ENCODE data around the gene LIMS1. TPM values are rescaled to one million over a fixed set of nuclear protein-coding genes. Genes with fewer than 3 reads are reported as not detected.
A peak's percentile ranks its signal among the peaks of the same experiment; 100 is the strongest.

LIMS1 gene
- polyA plus RNA-seq, 1 donor: 47.3 TPM

DNA sequence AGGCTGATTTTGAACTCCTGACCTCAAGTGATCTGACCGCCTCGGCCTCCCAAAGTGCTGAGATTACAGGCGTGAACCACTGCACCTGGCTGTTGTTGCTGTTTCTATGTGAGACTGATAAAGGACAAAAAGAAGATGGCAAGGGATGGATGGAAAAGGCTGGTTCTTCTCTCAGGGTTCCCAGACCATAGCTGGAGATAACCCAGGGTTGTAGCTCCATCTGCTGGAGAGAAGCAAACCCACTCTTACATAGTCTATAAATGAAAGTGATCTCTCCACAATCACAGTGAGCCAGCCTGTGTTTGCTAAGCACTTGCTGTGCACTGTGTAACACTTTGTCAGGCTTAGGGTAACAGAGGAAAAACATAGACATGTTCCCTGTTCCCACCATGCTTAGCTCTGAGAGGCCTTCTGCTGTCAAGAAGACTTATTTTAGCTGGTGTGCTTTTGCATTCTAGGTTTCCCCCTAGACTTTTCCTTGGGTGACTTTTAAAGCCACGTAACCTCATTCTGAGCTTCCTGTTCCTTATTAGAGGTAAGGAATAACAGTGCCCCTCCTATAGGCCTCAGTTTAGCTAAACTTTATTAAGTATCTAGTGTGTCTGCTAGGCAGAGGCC is 49.7 kb downstream of the LIMS1 start:
- Histone ChIP-seq H3K27me3 (ENCODE audit: control insufficient read depth, insufficient read depth, low read length) (no peaks in the 10 kb centered on the region), H3K9me3 (ENCODE audit: control insufficient read depth, low read depth, low read length) (no peaks in the 10 kb centered on the region), H3K27ac (ENCODE audit: low read length) (no peak overlapping the region), H3K36me3 (ENCODE audit: control insufficient read depth, insufficient read depth, low read length) (no peaks in the 10 kb centered on the region), H3K4me1 (ENCODE audit: control insufficient read depth, insufficient read depth, low read length) (peaks cover 31% of the 10 kb centered on the region), H3K4me3 (ENCODE audit: low read length) (no peak overlapping the region)
- no CpG with 5 or more reads among the region's 4 CpGs for WGBS (ENCODE audit: insufficient coverage, low lambda C conversion rate)
- DNase-seq: peak; percentile 72 to 76

DNA sequence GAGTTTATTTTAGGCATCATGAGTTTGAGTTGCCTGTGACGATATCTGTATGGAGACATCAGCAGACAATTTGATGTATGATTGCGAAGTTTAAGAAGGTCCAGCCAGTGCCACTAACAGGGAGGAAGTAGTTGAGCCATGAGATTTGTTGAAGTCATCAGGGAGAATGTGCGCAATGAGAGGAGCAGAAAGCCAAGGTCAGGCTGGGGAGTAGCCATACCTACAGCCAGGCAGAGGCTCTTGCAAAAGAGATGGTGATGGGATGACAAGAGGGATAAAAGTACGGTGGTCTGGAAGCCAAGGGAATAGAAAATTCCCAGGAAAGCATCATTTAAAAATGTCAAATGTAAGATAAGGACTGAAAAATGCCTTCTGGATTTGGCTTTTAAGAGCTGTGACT is 51.2 kb downstream of the LIMS1 start:
- 88% methylated on average over 3 of the region's 4 CpGs for WGBS (ENCODE audit: insufficient coverage, low lambda C conversion rate)
- Histone ChIP-seq H3K36me3 (ENCODE audit: control insufficient read depth, insufficient read depth, low read length) (no peaks in the 10 kb centered on the region), H3K9me3 (ENCODE audit: control insufficient read depth, low read depth, low read length) (no peaks in the 10 kb centered on the region), H3K27ac (ENCODE audit: low read length) (no peak overlapping the region), H3K4me1 (ENCODE audit: control insufficient read depth, insufficient read depth, low read length) (peaks cover 29% of the 10 kb centered on the region), H3K4me3 (ENCODE audit: low read length) (no peak overlapping the region), H3K27me3 (ENCODE audit: control insufficient read depth, insufficient read depth, low read length) (no peaks in the 10 kb centered on the region)
- DNase-seq: no peak

DNA sequence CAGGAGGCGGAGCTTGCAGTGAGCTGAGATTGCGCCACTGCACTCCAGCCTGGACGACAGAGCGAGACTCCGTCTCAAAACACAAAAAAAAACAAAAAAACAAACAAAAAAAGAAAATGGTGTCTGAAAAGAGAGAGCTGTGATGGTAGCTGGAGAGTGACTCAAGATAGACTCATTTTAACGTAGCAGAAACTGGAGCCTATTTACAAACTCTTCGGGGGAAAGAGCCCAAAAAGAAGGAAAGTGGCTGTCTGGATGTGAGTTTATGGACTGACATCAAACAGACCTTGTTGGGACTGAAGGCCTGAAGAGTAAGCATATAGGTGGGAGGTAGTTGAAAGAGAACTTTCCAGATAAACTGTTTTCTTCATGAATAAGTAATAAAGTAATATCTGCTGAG is 51.8 kb downstream of the LIMS1 start:
- WGBS (ENCODE audit: insufficient coverage, low lambda C conversion rate): 92% methylated on average over 4 of the region's 7 CpGs
- peaks cover 29% of the 10 kb centered on the region for H3K4me1 ChIP-seq (ENCODE audit: control insufficient read depth, insufficient read depth, low read length)
- DNase-seq: no peak

DNA sequence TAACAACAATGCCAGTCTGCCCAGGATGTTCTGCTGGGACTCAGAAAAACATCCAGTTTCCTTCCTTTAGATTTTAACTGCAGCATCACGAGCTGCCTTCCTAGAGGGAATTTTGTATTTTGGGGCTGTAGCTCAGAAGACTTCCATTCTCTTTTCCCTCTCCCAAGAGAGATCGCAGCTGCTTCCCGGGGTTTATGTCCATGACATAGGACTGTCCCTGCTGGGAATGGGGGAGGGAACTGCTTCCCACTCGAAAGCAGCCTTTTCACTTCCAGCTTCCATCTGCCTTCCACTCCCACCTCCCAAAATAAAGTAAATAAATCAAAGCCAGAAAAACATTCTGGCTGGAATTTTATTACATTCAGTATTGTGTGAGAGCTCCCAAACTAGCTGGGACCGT is 52.4 kb downstream of the LIMS1 start:
- Histone ChIP-seq H3K36me3 (ENCODE audit: control insufficient read depth, insufficient read depth, low read length) (no peaks in the 10 kb centered on the region), H3K27me3 (ENCODE audit: control insufficient read depth, insufficient read depth, low read length) (no peaks in the 10 kb centered on the region), H3K4me3 (ENCODE audit: low read length) (no peak overlapping the region), H3K4me1 (ENCODE audit: control insufficient read depth, insufficient read depth, low read length) (peaks cover 29% of the 10 kb centered on the region), H3K9me3 (ENCODE audit: control insufficient read depth, low read depth, low read length) (no peaks in the 10 kb centered on the region), H3K27ac (ENCODE audit: low read length) (peak overlapping the region; percentile 90)
- DNase-seq: no peak
- no CpG with 5 or more reads among the region's 5 CpGs for WGBS (ENCODE audit: insufficient coverage, low lambda C conversion rate)

More for the DNA sequence above, 51.8 kb downstream of the LIMS1 start:
- Histone ChIP-seq H3K27me3 (ENCODE audit: control insufficient read depth, insufficient read depth, low read length) (no peaks in the 10 kb centered on the region), H3K27ac (ENCODE audit: low read length) (no peak overlapping the region), H3K4me3 (ENCODE audit: low read length) (no peak overlapping the region), H3K36me3 (ENCODE audit: control insufficient read depth, insufficient read depth, low read length) (no peaks in the 10 kb centered on the region), H3K9me3 (ENCODE audit: control insufficient read depth, low read depth, low read length) (no peaks in the 10 kb centered on the region)

DNA sequence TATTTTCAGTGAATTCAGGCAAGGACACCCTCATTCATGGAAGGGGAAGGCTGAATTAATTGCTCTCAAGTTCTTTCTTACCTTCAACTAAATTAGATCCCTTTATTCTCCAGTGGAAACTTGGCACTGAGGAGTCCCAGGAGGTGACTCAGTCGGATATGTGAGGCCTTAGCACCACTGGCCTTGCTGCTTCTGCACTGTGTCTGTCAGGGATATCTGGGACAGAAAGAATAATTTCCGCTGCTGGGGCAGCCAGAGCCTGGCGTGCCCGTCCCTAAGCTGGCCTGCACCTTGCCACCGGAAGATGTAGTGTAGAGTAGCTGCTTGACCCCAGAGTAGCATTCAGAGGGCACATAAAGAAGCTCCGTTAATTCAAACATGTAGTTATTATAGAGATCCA is 53.4 kb downstream of the LIMS1 start:
- Histone ChIP-seq H3K27me3 (ENCODE audit: control insufficient read depth, insufficient read depth, low read length) (no peaks in the 10 kb centered on the region), H3K36me3 (ENCODE audit: control insufficient read depth, insufficient read depth, low read length) (no peaks in the 10 kb centered on the region), H3K4me1 (ENCODE audit: control insufficient read depth, insufficient read depth, low read length) (peaks cover 29% of the 10 kb centered on the region), H3K9me3 (ENCODE audit: control insufficient read depth, low read depth, low read length) (no peaks in the 10 kb centered on the region), H3K27ac (ENCODE audit: low read length) (peak overlapping the region; percentile 90), H3K4me3 (ENCODE audit: low read length) (no peak overlapping the region)
- WGBS (ENCODE audit: insufficient coverage, low lambda C conversion rate): no CpG with 5 or more reads among the region's 6 CpGs
- peak in 1 of 2 donors; percentile 46 for DNase-seq

DNA sequence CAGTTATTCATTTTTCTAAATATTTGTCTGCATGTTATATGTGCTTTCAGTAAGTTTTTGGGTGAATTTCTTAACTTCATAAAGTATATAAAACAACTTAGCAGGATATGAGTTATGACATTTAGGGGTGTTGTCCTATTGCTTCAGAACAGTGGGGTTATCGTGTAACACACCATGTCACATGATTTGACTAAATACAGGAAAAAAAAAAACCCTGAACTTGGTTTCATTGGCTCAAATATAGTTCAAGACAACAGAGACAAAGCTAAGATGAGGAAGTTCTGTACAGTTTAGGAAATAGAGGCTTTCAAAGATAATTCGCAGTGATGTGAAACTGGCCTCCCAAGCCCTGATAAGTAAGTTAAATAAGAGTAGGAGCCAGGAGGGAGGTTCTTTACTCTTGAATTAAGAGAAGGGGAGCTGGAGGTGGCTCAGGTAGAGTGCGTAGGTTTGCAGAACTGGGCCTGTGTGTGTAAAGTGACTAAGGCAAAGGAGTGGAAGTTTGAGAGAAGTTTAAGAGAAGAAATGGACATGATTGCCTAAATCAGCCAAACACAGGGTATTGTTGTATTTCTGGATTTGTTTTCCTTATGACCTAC is 53.9 kb downstream of the LIMS1 start:
- H3K4me3 ChIP-seq (ENCODE audit: low read length): no peak overlapping the region
- no peaks in the 10 kb centered on the region for H3K9me3 ChIP-seq (ENCODE audit: control insufficient read depth, low read depth, low read length)
- peaks cover 32% of the 10 kb centered on the region for H3K4me1 ChIP-seq (ENCODE audit: control insufficient read depth, insufficient read depth, low read length)
- 32% methylated on average over 2 of the region's 3 CpGs for WGBS (ENCODE audit: insufficient coverage, low lambda C conversion rate)
- H3K27ac ChIP-seq (ENCODE audit: low read length): peak overlapping the region; percentile 90
- no peaks in the 10 kb centered on the region for H3K27me3 ChIP-seq (ENCODE audit: control insufficient read depth, insufficient read depth, low read length)
- H3K36me3 ChIP-seq (ENCODE audit: control insufficient read depth, insufficient read depth, low read length): no peaks in the 10 kb centered on the region
- peak; percentile 50 to 83 for DNase-seq

DNA sequence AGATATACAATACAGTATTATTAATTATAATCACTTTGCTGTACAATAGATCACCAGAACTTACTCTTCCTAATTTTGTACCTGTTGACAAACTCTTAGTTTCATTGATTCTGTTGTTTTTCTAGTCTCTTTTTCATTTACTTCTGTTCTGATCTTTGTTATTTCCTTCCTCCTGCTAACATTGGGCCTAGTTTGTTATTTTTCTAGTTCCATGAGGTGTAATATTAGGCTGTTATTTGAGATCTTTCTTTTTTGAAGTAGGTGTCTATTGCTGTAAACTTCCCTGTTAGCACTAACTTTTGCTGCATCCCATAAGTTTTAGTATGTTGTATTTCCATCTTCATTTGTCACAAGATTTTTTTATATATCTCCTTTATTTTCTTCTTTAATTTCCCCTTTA is 55.1 kb downstream of the LIMS1 start:
- Histone ChIP-seq H3K4me1 (ENCODE audit: control insufficient read depth, insufficient read depth, low read length) (peaks cover 28% of the 10 kb centered on the region), H3K4me3 (ENCODE audit: low read length) (no peak overlapping the region), H3K27ac (ENCODE audit: low read length) (peak overlapping the region; percentile 90), H3K27me3 (ENCODE audit: control insufficient read depth, insufficient read depth, low read length) (no peaks in the 10 kb centered on the region), H3K9me3 (ENCODE audit: control insufficient read depth, low read depth, low read length) (no peaks in the 10 kb centered on the region), H3K36me3 (ENCODE audit: control insufficient read depth, insufficient read depth, low read length) (no peaks in the 10 kb centered on the region)
- DNase-seq: no peak

DNA sequence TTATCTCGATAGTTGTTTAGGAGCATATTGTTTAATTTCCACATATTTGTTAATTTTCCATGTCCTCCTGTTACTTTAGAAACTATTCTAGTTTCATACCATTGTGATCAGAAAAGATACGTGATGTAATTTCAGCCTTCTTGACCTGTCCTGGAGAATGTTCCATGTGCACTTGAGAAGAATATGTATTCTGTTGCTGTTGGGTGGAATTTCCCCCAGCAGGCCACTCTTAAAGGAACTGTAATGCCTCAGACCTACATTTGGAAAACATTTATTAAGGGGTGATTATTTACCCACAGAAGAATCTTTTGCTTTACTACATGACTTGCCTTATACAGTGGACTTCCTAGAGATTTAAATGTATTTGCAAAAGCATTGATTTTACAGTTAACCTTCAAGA is 55.5 kb downstream of the LIMS1 start:
- peaks cover 29% of the 10 kb centered on the region for H3K4me1 ChIP-seq (ENCODE audit: control insufficient read depth, insufficient read depth, low read length)
- H3K27me3 ChIP-seq (ENCODE audit: control insufficient read depth, insufficient read depth, low read length): no peaks in the 10 kb centered on the region
- no peak overlapping the region for H3K4me3 ChIP-seq (ENCODE audit: low read length)
- peak overlapping the region; percentile 4 for H3K27ac ChIP-seq (ENCODE audit: low read length)
- H3K9me3 ChIP-seq (ENCODE audit: control insufficient read depth, low read depth, low read length): no peaks in the 10 kb centered on the region
- no peaks in the 10 kb centered on the region for H3K36me3 ChIP-seq (ENCODE audit: control insufficient read depth, insufficient read depth, low read length)
- DNase-seq: no peak
- 88% methylated on average over 2 of the region's 2 CpGs for WGBS (ENCODE audit: insufficient coverage, low lambda C conversion rate)

DNA sequence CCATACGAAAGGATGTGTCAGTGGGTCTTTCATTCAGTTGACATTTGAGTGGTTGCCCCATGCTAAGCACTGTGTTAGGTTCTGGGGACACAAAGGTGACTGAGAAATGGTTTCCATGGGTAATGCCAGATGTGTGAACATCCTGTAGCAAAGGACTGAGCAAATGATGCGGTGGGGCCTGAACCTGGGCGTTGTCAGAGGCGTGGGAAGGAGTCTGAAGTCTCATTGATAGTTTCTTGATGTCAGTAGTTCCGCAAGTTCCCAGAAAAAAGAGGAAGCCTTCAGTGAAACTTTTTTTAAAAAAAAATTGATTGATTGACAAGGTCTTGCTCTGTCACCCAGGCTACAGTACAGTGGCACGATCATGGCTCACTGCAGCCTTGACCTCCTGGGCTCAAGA is 56.9 kb downstream of the LIMS1 start:
- no peaks in the 10 kb centered on the region for H3K9me3 ChIP-seq (ENCODE audit: control insufficient read depth, low read depth, low read length)
- WGBS (ENCODE audit: insufficient coverage, low lambda C conversion rate): 90% methylated on average over 3 of the region's 6 CpGs
- H3K27ac ChIP-seq (ENCODE audit: low read length): no peak overlapping the region
- no peak for DNase-seq
- no peak overlapping the region for H3K4me3 ChIP-seq (ENCODE audit: low read length)
- peaks cover 38% of the 10 kb centered on the region for H3K4me1 ChIP-seq (ENCODE audit: control insufficient read depth, insufficient read depth, low read length)
- no peaks in the 10 kb centered on the region for H3K36me3 ChIP-seq (ENCODE audit: control insufficient read depth, insufficient read depth, low read length)
- H3K27me3 ChIP-seq (ENCODE audit: control insufficient read depth, insufficient read depth, low read length): no peaks in the 10 kb centered on the region

DNA sequence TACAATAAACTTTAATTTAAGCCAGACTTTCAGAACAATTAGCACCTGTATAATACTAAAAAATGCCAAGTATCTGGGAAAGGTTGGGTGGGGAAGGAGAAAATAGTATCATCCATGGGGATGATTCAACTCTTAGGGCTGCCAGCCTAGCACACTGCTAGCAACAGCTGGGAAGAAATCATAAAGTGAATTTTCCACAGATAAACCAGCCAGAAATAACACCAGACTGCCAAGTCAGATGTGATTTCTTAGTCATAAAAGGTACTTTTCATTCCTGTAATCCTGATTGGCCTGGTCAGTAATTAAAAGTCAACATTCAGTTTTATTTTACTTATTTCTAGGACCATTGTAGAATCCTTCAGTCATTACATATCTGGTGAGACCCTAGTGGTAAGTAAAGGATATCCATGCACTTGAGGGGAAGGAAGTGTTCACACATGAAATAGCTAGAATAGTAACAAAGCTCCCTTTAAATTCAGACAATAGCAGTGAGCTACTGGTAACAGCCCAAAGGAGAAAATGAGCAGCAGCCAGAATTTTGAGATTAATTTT is 59.4 kb downstream of the LIMS1 start:
- Histone ChIP-seq H3K36me3 (ENCODE audit: control insufficient read depth, insufficient read depth, low read length) (no peaks in the 10 kb centered on the region), H3K9me3 (ENCODE audit: control insufficient read depth, low read depth, low read length) (no peaks in the 10 kb centered on the region), H3K4me3 (ENCODE audit: low read length) (no peak overlapping the region), H3K4me1 (ENCODE audit: control insufficient read depth, insufficient read depth, low read length) (peaks cover 19% of the 10 kb centered on the region), H3K27me3 (ENCODE audit: control insufficient read depth, insufficient read depth, low read length) (no peaks in the 10 kb centered on the region), H3K27ac (ENCODE audit: low read length) (peak overlapping the region; percentile 14)
- no peak for DNase-seq

Measured in large intestine (tissue), 3 donors.